HEK293 (cell line): ENCODE data around the gene SP9.

ENCODE experiments used
- CTCF ChIA-PET: fragments of 350-600 bp; formaldehyde crosslinking; extraction: SDS; loops from one replicate; lab custom pipeline; 2021; ENCODE audit warnings: antibody characterized with exemption; lab: Yijun Ruan, JAX
- POLR2A ChIA-PET: fragments of 300-600 bp; formaldehyde crosslinking; extraction: SDS; loops from one replicate; lab custom pipeline; 2020; ENCODE audit warnings: antibody characterized with exemption, inconsistent platforms; lab: Yijun Ruan, JAX
- H3K27ac ChIP-seq: fragments of 200-500 bp; sonication (Bioruptor generic); 2 replicates; pipeline ENCODE4 v1.5.1; 2014; ENCODE audit warnings: low read depth, low read length, control low read depth, inconsistent platforms; ENCODE audit errors: extremely low read depth
- H3K36me3 ChIP-seq, 2 experiments: fragments of 200-500 bp in 1 of 2; sonication (Bioruptor generic) in 1 of 2; 1 replicate in 1 of 2; 2 replicates in 1 of 2; pipeline ENCODE4 v1.5.1; 2014 to 2017; ENCODE audit warnings: inconsistent platforms in 2 of 2, low read length in 2 of 2; ENCODE audit not compliant: control insufficient read depth in 2 of 2, insufficient read depth in 1 of 2
- H3K4me1 ChIP-seq: fragments of 200-500 bp; sonication (Bioruptor generic); 2 replicates; pipeline ENCODE4 v1.5.1; 2014; ENCODE audit warnings: mild to moderate bottlenecking, low read length, inconsistent platforms; ENCODE audit not compliant: control insufficient read depth, insufficient read depth
- H3K4me3 ChIP-seq: 2 replicates; pipeline ENCODE4 v1.5.1; 2011; ENCODE audit warnings: low read depth, mild to moderate bottlenecking, control low read depth, low read length, moderate library complexity
- H3K9me3 ChIP-seq: fragments of 200-500 bp; sonication (Bioruptor generic); 2 replicates; pipeline ENCODE4 v1.5.1; 2014; ENCODE audit warnings: low read depth, low read length, inconsistent platforms; ENCODE audit not compliant: control insufficient read depth, insufficient read depth
- GFI1B ChIP-seq: fragments of 450-650 bp; formaldehyde crosslinking; IDR thresholded peaks from 2 replicates; pipeline ENCODE4 v1.5.1; 2016; ENCODE audit warnings: missing biosample characterization, missing genetic modification characterization
- GLI2 ChIP-seq: fragments of 450-650 bp; formaldehyde crosslinking; IDR thresholded peaks from 2 replicates; pipeline ENCODE4; 2017; ENCODE audit warnings: missing biosample characterization, missing genetic modification characterization, low read depth, borderline replicate concordance
- SP2 ChIP-seq: fragments of 450-650 bp; formaldehyde crosslinking; IDR thresholded peaks from 2 replicates; pipeline ENCODE4 v1.5.1; 2016; ENCODE audit warnings: missing biosample characterization, missing genetic modification characterization
- SP7 ChIP-seq: fragments of 450-650 bp; formaldehyde crosslinking; IDR thresholded peaks from 2 replicates; pipeline ENCODE4 v1.5.1; 2016; ENCODE audit warnings: missing biosample characterization, missing genetic modification characterization
- ZBTB48 ChIP-seq: fragments of 450-650 bp; formaldehyde crosslinking; IDR thresholded peaks from 2 replicates; pipeline ENCODE4 v1.5.1; 2016; ENCODE audit warnings: missing biosample characterization, missing genetic modification characterization
- ZFHX2 ChIP-seq: fragments of 450-650 bp; formaldehyde crosslinking; conservative IDR thresholded peaks from 2 replicates; pipeline ENCODE4 v1.5.1; 2016; ENCODE audit warnings: missing biosample characterization, missing genetic modification characterization
- ZFP37 ChIP-seq: fragments of 450-650 bp; formaldehyde crosslinking; IDR thresholded peaks from 2 replicates; pipeline ENCODE4 v1.5.1; 2016; ENCODE audit warnings: missing biosample characterization, missing genetic modification characterization
- ZNF140 ChIP-seq: fragments of 450-650 bp; formaldehyde crosslinking; IDR thresholded peaks from 2 replicates; pipeline ENCODE4 v1.5.1; 2016; ENCODE audit warnings: missing biosample characterization, missing genetic modification characterization
- ZNF2 ChIP-seq: fragments of 450-650 bp; formaldehyde crosslinking; IDR thresholded peaks from 2 replicates; pipeline ENCODE4 v1.5.1; 2016; ENCODE audit warnings: missing biosample characterization, missing genetic modification characterization
- ZNF24 ChIP-seq: fragments of 450-650 bp; formaldehyde crosslinking; IDR thresholded peaks from 2 replicates; pipeline ENCODE4 v1.5.1; 2016; ENCODE audit warnings: missing biosample characterization, missing genetic modification characterization
- ZNF366 ChIP-seq: fragments of 450-650 bp; formaldehyde crosslinking; conservative IDR thresholded peaks from 2 replicates; pipeline ENCODE4 v1.5.1; 2016; ENCODE audit warnings: missing biosample characterization, missing genetic modification characterization
- ZNF394 ChIP-seq: fragments of 450-650 bp; formaldehyde crosslinking; IDR thresholded peaks from 2 replicates; pipeline ENCODE4 v1.5.1; 2016; ENCODE audit warnings: missing biosample characterization, missing genetic modification characterization, mild to moderate bottlenecking, moderate library complexity, borderline replicate concordance
- ZNF433 ChIP-seq: fragments of 450-650 bp; formaldehyde crosslinking; IDR thresholded peaks from 2 replicates; pipeline ENCODE4 v1.5.1; 2016; ENCODE audit warnings: missing biosample characterization, missing genetic modification characterization, low read depth
- ZNF521 ChIP-seq: fragments of 450-650 bp; formaldehyde crosslinking; IDR thresholded peaks from 2 replicates; pipeline ENCODE4 v1.5.1; 2017; ENCODE audit warnings: missing biosample characterization, mild to moderate bottlenecking, missing genetic modification characterization
- ZNF654 ChIP-seq: fragments of 450-650 bp; formaldehyde crosslinking; IDR thresholded peaks from 2 replicates; pipeline ENCODE4 v1.5.1; 2016; ENCODE audit warnings: low read depth, missing biosample characterization, missing genetic modification characterization
- ZSCAN23 ChIP-seq: fragments of 450-650 bp; formaldehyde crosslinking; IDR thresholded peaks from 2 replicates; pipeline ENCODE4 v1.5.1; 2016; ENCODE audit warnings: missing biosample characterization, missing genetic modification characterization
- ZSCAN30 ChIP-seq: fragments of 450-650 bp; IDR thresholded peaks from 2 replicates; pipeline ENCODE4 v1.5.1; 2018; ENCODE audit warnings: missing biosample characterization, mild to moderate bottlenecking, missing genetic modification characterization, moderate library complexity
- TF ChIP-seq, protein P1 (sequence below): fragments of 450-650 bp; formaldehyde crosslinking; IDR thresholded peaks from 2 replicates; pipeline ENCODE4 v1.5.1; 2016; ENCODE audit warnings: missing biosample characterization, missing genetic modification characterization
- TF ChIP-seq, protein P2 (sequence below): sonication (generic); formaldehyde crosslinking; IDR thresholded peaks from 2 replicates; pipeline ENCODE4 v1.8.1; 2022; ENCODE audit warnings: mild to moderate bottlenecking, moderate library complexity, missing genetic modification reagents
- TF ChIP-seq, protein P3 (sequence below): fragments of 450-650 bp; formaldehyde crosslinking; IDR thresholded peaks from 2 replicates; pipeline ENCODE4 v1.5.1; 2016; ENCODE audit warnings: missing biosample characterization, missing genetic modification characterization
- TF ChIP-seq, protein P4 (sequence below): fragments of 450-650 bp; formaldehyde crosslinking; IDR thresholded peaks from 2 replicates; pipeline ENCODE4 v1.5.1; 2016; ENCODE audit warnings: missing biosample characterization, missing genetic modification characterization
- TF ChIP-seq, protein P5 (sequence below): fragments of 450-650 bp; formaldehyde crosslinking; IDR thresholded peaks from 2 replicates; pipeline ENCODE4 v1.5.1; 2017; ENCODE audit warnings: missing biosample characterization, mild to moderate bottlenecking, missing genetic modification characterization, moderate library complexity
- TF ChIP-seq, protein P6 (sequence below): fragments of 450-650 bp; IDR thresholded peaks from 2 replicates; pipeline ENCODE4 v1.5.1; 2018; ENCODE audit warnings: missing biosample characterization, mild to moderate bottlenecking, missing genetic modification characterization

SP9 gene

DNA sequence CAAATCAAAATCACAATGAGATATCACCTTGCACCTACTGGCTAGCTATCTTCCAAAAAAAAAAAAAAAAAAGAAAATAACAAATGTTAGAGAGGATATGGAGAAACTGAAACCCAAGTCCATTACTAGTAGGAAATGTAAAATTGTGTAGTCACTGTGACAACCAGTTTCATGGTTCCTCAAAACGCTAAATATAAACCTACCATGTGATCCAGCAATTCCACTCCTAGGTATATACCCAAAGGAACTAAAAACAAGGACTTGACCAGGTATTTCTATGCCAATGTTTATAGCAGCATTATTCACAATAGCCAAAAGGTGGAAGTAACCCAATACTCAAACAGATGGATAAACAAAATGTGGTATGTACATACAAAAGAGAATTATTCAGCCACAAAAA, 49.0 kb downstream of the SP9 start:
- Histone ChIP-seq H3K9me3 (no peaks in the 10 kb centered on the region), H3K4me1 (no peaks in the 10 kb centered on the region), H3K4me3 (no peak overlapping the region), H3K36me3 (peaks cover 50% of the 10 kb centered on the region in 2 experiments), H3K27ac (no peak overlapping the region)
- TF ChIP-seq ZNF140 (tag by site-specific recombination) (peak; percentile 83), SP7 (tag by site-specific recombination) (no peak), ZNF433 (tag by site-specific recombination) (no peak), ZNF2 (no peak), ZNF394 (tag by site-specific recombination) (no peak), ZFP37 (no peak), ZFHX2 (tag by site-specific recombination) (no peak)
- TF ChIP-seq, protein P1, sequence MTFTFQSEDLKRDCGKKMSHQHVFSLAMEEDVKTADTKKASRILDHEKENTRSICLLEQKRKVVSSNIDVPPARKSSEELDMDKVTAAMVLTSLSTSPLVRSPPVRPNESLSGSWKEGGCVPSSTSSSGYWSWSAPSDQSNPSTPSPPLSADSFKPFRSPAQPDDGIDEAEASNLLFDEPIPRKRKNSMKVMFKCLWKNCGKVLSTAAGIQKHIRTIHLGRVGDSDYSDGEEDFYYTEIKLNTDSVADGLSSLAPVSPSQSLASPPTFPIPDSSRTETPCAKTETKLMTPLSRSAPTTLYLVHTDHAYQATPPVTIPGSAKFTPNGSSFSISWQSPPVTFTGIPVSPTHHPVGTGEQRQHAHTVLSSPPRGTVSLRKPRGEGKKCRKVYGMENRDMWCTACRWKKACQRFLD, result no peak
- POLR2A ChIA-PET, result interaction anchor here (0.6 kb wide), 1 partner anchor 939 kb away, joined by 3 read pairs; no protein-coding TSS in a partner anchor
- CTCF ChIA-PET, result no interaction called here

DNA sequence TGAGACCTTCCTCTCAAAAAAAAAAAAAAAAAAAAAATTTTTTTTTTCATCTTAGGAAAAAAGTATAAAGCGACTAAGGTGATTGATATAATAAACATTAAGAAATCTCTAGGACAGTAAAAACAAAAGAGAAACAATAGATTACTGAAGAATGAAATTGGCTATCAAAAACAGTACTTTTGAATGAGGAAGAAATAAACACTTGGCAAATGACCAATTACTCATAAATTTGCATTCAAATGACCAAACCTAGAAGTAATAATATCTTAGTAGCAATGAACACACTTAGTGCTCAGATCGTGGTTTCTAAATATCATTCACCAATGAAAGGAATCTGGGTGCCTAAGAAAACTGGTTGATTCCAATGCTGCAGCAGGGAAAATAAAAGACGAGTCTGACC, 50.4 kb downstream of the SP9 start:
- ChIA-PET CTCF (no interaction called here), POLR2A (no interaction called here)

More for the DNA sequence above, 50.4 kb downstream of the SP9 start:
- H3K36me3 ChIP-seq, result peaks cover 41 to 49% of the 10 kb centered on the region in 2 experiments
- H3K27ac ChIP-seq, result no peak overlapping the region
- H3K9me3 ChIP-seq, result no peaks in the 10 kb centered on the region
- TF ChIP-seq ZNF521 (tag by site-specific recombination) (no peak), ZNF366 (tag by site-specific recombination) (no peak), ZSCAN23 (no peak), ZNF654 (no peak), ZNF24 (tag by site-specific recombination) (no peak), SP2 (no peak), ZSCAN30 (tag by site-specific recombination) (no peak), GFI1B (no peak), ZBTB48 (tag by site-specific recombination) (no peak), GLI2 (no peak)
- TF ChIP-seq, protein P2, sequence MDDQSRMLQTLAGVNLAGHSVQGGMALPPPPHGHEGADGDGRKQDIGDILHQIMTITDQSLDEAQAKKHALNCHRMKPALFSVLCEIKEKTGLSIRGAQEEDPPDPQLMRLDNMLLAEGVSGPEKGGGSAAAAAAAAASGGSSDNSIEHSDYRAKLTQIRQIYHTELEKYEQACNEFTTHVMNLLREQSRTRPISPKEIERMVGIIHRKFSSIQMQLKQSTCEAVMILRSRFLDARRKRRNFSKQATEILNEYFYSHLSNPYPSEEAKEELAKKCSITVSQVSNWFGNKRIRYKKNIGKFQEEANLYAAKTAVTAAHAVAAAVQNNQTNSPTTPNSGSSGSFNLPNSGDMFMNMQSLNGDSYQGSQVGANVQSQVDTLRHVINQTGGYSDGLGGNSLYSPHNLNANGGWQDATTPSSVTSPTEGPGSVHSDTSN (CRISPR knock-in tag), result no peak
- TF ChIP-seq, protein P3, sequence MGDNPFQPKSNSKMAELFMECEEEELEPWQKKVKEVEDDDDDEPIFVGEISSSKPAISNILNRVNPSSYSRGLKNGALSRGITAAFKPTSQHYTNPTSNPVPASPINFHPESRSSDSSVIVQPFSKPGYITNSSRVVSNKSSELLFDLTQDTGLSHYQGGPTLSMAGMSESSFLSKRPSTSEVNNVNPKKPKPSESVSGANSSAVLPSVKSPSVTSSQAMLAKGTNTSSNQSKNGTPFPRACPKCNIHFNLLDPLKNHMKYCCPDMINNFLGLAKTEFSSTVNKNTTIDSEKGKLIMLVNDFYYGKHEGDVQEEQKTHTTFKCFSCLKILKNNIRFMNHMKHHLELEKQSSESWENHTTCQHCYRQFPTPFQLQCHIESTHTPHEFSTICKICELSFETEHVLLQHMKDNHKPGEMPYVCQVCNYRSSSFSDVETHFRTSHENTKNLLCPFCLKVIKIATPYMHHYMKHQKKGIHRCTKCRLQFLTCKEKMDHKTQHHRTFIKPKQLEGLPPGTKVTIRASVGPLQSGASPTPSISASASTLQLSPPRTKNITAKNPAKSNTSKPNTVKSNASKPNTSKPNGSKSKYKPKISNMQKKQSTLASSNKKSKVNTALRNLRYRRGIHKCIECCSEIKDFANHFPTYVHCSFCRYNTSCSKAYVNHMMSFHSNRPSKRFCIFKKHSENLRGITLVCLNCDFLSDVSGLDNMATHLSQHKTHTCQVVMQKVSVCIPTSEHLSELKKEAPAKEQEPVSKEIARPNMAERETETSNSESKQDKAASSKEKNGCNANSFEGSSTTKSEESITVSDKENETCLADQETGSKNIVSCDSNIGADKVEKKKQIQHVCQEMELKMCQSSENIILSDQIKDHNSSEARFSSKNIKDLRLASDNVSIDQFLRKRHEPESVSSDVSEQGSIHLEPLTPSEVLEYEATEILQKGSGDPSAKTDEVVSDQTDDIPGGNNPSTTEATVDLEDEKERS (tag by site-specific recombination), result no peak
- TF ChIP-seq, protein P4, sequence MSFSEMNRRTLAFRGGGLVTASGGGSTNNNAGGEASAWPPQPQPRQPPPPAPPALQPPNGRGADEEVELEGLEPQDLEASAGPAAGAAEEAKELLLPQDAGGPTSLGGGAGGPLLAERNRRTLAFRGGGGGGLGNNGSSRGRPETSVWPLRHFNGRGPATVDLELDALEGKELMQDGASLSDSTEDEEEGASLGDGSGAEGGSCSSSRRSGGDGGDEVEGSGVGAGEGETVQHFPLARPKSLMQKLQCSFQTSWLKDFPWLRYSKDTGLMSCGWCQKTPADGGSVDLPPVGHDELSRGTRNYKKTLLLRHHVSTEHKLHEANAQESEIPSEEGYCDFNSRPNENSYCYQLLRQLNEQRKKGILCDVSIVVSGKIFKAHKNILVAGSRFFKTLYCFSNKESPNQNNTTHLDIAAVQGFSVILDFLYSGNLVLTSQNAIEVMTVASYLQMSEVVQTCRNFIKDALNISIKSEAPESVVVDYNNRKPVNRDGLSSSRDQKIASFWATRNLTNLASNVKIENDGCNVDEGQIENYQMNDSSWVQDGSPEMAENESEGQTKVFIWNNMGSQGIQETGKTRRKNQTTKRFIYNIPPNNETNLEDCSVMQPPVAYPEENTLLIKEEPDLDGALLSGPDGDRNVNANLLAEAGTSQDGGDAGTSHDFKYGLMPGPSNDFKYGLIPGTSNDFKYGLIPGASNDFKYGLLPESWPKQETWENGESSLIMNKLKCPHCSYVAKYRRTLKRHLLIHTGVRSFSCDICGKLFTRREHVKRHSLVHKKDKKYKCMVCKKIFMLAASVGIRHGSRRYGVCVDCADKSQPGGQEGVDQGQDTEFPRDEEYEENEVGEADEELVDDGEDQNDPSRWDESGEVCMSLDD, result no peak
- TF ChIP-seq, protein P5, sequence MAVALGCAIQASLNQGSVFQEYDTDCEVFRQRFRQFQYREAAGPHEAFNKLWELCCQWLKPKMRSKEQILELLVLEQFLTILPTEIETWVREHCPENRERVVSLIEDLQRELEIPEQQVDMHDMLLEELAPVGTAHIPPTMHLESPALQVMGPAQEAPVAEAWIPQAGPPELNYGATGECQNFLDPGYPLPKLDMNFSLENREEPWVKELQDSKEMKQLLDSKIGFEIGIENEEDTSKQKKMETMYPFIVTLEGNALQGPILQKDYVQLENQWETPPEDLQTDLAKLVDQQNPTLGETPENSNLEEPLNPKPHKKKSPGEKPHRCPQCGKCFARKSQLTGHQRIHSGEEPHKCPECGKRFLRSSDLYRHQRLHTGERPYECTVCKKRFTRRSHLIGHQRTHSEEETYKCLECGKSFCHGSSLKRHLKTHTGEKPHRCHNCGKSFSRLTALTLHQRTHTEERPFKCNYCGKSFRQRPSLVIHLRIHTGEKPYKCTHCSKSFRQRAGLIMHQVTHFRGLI (tag by site-specific recombination), result no peak
- TF ChIP-seq, protein P6, sequence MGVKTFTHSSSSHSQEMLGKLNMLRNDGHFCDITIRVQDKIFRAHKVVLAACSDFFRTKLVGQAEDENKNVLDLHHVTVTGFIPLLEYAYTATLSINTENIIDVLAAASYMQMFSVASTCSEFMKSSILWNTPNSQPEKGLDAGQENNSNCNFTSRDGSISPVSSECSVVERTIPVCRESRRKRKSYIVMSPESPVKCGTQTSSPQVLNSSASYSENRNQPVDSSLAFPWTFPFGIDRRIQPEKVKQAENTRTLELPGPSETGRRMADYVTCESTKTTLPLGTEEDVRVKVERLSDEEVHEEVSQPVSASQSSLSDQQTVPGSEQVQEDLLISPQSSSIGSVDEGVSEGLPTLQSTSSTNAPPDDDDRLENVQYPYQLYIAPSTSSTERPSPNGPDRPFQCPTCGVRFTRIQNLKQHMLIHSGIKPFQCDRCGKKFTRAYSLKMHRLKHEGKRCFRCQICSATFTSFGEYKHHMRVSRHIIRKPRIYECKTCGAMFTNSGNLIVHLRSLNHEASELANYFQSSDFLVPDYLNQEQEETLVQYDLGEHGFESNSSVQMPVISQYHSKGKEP, result no peak
- H3K4me3 ChIP-seq, result no peak overlapping the region
- no peaks in the 10 kb centered on the region for H3K4me1 ChIP-seq
